Ishikawa (cell line): ENCODE results near the gene NUB1.

Source experiments
- CEBPB ChIP-seq: IDR thresholded peaks from 2 replicates; pipeline ENCODE4 v1.6.1; 2012
- CREB1 ChIP-seq: IDR thresholded peaks from 2 replicates; pipeline ENCODE4 v1.6.1; 2012; ENCODE audit warnings: low read depth
- NFIC ChIP-seq: IDR thresholded peaks from 2 replicates; pipeline ENCODE4 v1.6.1; 2012
- TAF1 ChIP-seq: IDR thresholded peaks from 2 replicates; pipeline ENCODE4 v1.6.1; 2012; ENCODE audit warnings: low read depth, mild to moderate bottlenecking
- ZBTB7A ChIP-seq: IDR thresholded peaks from 2 replicates; pipeline ENCODE4 v1.6.1; 2012; ENCODE audit warnings: low read depth
- TF ChIP-seq, protein P1 (sequence below): IDR thresholded peaks from 2 replicates; pipeline ENCODE4 v1.6.1; 2012
- TF ChIP-seq, protein P2 (sequence below): IDR thresholded peaks from 2 replicates; pipeline ENCODE4 v1.6.1; 2012; ENCODE audit warnings: low read depth, mild to moderate bottlenecking

DNA sequence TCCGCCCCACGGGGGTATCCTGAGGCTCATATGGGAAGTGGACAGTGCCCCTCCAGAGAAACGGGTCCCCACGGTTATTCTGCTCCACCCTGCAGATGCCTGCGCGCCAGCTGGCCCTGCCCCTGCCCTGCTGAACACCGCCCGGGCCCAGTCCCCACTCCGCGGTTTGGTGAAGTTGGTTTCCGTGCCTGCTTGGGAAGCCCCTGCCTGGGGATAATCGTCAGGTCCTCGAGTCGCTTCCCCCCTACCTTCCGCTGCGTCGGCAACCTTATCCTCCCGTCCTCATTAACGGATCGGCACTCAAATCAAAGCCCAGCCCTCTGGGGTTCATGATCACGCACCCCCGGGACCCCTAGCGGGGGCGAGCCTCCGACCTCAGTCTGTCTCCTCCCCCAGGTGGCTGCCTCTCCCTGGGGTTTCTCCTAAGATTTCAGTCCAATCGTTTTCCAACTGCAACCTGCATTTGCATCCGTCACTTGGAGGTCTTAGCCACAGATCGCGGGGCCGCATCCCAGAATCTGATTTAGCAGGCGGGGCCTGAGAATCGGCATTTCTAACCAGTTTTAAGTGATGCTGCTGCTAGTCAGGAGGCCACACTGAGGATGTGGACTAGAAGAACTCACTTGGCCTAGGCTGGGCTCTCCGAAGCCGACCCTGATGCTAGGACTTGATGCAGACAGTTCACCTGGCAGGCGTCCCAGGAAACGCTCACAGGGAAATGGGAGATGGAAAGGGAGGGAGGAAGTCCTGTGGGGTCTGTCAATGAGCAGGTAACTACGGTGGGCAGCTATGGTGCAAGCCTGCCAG, 40.7 kb downstream of the NUB1 start:
- TF ChIP-seq, protein P1, sequence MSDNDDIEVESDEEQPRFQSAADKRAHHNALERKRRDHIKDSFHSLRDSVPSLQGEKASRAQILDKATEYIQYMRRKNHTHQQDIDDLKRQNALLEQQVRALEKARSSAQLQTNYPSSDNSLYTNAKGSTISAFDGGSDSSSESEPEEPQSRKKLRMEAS, result no peak
- no peak for TF ChIP-seq NFIC
- no peak for TF ChIP-seq CEBPB
- no peak for TF ChIP-seq ZBTB7A
- no peak for TF ChIP-seq CREB1
- no peak for TF ChIP-seq TAF1
- TF ChIP-seq, protein P2, sequence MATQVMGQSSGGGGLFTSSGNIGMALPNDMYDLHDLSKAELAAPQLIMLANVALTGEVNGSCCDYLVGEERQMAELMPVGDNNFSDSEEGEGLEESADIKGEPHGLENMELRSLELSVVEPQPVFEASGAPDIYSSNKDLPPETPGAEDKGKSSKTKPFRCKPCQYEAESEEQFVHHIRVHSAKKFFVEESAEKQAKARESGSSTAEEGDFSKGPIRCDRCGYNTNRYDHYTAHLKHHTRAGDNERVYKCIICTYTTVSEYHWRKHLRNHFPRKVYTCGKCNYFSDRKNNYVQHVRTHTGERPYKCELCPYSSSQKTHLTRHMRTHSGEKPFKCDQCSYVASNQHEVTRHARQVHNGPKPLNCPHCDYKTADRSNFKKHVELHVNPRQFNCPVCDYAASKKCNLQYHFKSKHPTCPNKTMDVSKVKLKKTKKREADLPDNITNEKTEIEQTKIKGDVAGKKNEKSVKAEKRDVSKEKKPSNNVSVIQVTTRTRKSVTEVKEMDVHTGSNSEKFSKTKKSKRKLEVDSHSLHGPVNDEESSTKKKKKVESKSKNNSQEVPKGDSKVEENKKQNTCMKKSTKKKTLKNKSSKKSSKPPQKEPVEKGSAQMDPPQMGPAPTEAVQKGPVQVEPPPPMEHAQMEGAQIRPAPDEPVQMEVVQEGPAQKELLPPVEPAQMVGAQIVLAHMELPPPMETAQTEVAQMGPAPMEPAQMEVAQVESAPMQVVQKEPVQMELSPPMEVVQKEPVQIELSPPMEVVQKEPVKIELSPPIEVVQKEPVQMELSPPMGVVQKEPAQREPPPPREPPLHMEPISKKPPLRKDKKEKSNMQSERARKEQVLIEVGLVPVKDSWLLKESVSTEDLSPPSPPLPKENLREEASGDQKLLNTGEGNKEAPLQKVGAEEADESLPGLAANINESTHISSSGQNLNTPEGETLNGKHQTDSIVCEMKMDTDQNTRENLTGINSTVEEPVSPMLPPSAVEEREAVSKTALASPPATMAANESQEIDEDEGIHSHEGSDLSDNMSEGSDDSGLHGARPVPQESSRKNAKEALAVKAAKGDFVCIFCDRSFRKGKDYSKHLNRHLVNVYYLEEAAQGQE, result no peak
